Activated CD4-positive, alpha-beta T cell treated with anti-CD3 and anti-CD28 coated beads for 36 hours (primary cell): Measurements from ENCODE around the gene AHRR. TPM values are rescaled to one million over a fixed set of nuclear protein-coding genes. Genes with fewer than 3 reads are reported as not detected.
A peak's percentile ranks its signal among the peaks of the same experiment; 100 is the strongest.

Experiments
- ATAC-seq: fragments of 200-7000 bp; cut with Tn5 transposase; one replicate; pipeline ENCODE4 v1.10.0; 2021; ENCODE audit warnings: mild to moderate bottlenecking, moderate library complexity
- CTCF ChIA-PET: fragments of 350-600 bp; sonication (Branson Sonifier 250); formaldehyde crosslinking; loops from one replicate; lab custom pipeline; 2021; ENCODE audit warnings: antibody characterized with exemption; lab: Charles Lee
- POLR2A ChIA-PET: fragments of 350-600 bp; sonication (Branson Sonifier 250); formaldehyde crosslinking; loops from one replicate; lab custom pipeline; 2021; ENCODE audit warnings: antibody characterized with exemption, inconsistent platforms; lab: Charles Lee
- DNase-seq: peaks from one replicate; pipeline ENCODE4 v3.0.0-alpha.2; 2020
- H3K27ac Mint-ChIP-seq: one replicate; pipeline ENCODE4 v1.8.0; 2021; ENCODE audit warnings: mixed read lengths
- H3K27me3 Mint-ChIP-seq: one replicate; pipeline ENCODE4 v1.8.0; 2021; ENCODE audit warnings: mixed read lengths
- H3K36me3 Mint-ChIP-seq: one replicate; pipeline ENCODE4 v1.8.0; 2021; ENCODE audit warnings: low read depth, mixed read lengths
- H3K4me1 Mint-ChIP-seq: one replicate; pipeline ENCODE4 v1.8.0; 2021; ENCODE audit warnings: mixed read lengths
- H3K4me3 Mint-ChIP-seq: one replicate; pipeline ENCODE4 v1.8.0; 2021; ENCODE audit warnings: mild to moderate bottlenecking, moderate library complexity, mixed read lengths
- H3K9me3 Mint-ChIP-seq: one replicate; pipeline ENCODE4 v1.8.0; 2021; ENCODE audit warnings: low read depth, mixed read lengths
- intact Hi-C, 2 experiments: fragments of 100-400 bp; cut with DNase I in 1 of 2; cut with micrococcal nuclease in 1 of 2; formaldehyde crosslinking; loops; one replicate each; pipeline versions ENCODE4 v1.14.2 to v1.15.1; 2022 to 2024; cut with DNase I, micrococcal nuclease
- total RNA-seq, 2 experiments: library from RNA; stranded (reverse); gene quantifications; one replicate each; pipeline ENCODE4 v1.2.3, GENCODE V29; 2021

The AHRR gene
- total RNA-seq, 2 experiments from 2014 or later, result 15.1 to 20.5 TPM

DNA sequence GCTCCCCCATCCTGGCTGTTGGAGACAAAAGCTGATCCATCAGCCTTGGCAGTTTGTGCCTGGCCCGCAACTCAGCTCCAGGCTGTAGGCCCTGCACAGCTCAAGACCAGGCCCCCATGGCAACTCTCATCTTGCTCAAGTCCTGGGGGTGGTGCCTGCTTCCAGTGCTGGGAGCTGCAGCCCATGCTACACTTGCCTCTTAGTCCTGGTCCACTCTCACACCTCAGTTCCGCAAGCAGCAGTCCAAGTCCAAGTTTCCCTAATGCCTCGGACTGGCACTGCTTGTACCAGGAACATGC lies 14.2 kb downstream of the AHRR start:
- ChIA-PET POLR2A (no interaction called here), CTCF (interaction anchor here (0.8 to 1.3 kb wide), 2 partner anchors 43 to 111 kb away, joined by 3 read pairs; no protein-coding TSS in a partner anchor)
- DNase-seq (no peak), ATAC-seq (no peak)
- peaks cover 43% of the 10 kb centered on the region for H3K4me1 Mint-ChIP-seq
- no peak overlapping the region for H3K27ac Mint-ChIP-seq
- intact Hi-C loops, result loop anchor here in 1 of 2 experiments (2.0 kb wide), 1 partner anchor 37 kb away; no protein-coding TSS in a partner anchor
- peaks cover 4% of the 10 kb centered on the region for H3K36me3 Mint-ChIP-seq
- H3K4me3 Mint-ChIP-seq, result no peak overlapping the region
- no peaks in the 10 kb centered on the region for H3K9me3 Mint-ChIP-seq
- peaks cover 2% of the 10 kb centered on the region for H3K27me3 Mint-ChIP-seq

DNA sequence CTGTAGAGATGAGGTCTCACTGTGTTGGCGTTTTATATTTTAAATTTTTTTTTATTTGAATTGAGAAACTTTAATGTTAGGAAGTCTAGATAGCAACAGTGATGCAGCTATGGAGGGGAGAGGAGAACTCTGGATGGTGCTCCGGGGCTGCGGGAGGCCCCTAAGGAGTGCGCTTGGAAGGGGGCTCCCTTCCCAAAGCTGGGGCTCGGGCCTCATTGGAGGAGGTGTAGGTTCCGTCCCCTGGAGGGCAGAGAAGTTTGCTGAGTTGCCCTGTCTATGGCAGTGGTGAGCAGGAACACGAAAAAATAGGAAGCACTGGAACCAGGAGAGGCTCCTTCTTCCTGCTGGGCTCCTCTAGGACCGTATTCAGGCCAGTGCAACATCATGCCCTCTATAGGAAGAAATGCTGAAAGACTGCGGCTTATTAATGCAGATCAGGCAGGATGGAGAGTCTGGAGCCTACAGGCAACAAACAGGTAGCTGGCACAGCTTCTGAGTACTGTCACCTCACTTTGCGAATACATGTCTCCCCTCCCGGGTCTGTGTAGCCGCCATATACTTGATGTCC lies 16.1 kb downstream of the AHRR start:
- Mint-ChIP-seq H3K4me3 (no peak overlapping the region), H3K36me3 (peaks cover 9% of the 10 kb centered on the region), H3K9me3 (no peaks in the 10 kb centered on the region), H3K27me3 (peaks cover 6% of the 10 kb centered on the region), H3K4me1 (peaks cover 35% of the 10 kb centered on the region), H3K27ac (no peak overlapping the region)
- ChIA-PET CTCF (interaction anchor here (0.6 to 0.8 kb wide), 2 partner anchors 134 to 342 kb away, joined by 3 read pairs; no protein-coding TSS in a partner anchor), POLR2A (no interaction called here)
- intact Hi-C loops, result no loop called here
- ATAC-seq (no peak), DNase-seq (no peak)

DNA sequence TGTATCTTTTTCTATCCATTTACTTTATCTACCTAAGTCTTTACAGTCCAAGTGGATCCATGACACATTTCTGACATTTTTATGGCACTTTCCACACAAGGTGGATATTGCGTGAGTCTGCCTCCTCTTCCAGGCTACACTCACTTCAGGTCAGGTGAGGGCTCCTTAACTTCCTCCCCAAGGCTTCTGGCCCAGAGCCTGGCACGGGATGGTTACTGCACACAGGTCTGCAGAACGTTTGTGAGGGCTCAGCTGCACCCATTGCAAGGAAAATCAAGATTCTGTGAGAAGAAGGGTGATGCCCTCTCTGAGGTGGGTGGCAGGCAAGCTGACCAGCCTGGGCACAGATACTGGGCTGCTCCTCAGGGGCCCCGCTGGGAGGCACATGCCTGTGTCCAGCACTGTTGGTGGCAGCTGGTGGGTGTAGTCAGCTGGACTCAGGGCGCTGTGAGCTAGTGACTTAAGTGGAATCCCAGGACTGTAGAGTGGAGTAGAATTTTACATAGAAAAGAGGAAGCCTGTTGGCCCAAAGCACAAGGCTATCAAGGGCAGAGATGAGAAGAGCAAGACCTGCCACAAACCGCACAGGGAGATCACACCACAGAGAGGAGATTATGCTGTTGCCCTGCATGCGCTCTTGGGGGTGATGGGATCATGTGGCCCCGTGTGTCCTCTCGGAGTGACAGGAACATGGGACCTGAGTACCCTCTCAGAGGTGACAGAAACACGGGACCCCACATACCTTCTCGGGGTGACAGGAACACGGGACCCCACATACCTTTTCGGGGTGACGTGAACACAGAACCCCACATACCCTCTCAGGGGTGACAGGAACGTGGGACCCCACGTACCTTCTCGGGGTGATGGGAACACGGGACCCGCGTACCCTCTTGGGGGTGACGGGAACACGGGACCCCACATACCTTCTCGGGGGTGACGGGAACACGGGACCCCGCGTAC lies 21.3 kb downstream of the AHRR start:
- Mint-ChIP-seq H3K27me3 (peaks cover 9% of the 10 kb centered on the region), H3K27ac (peak overlapping the region; percentile 62)
- POLR2A ChIA-PET, result no interaction called here

DNA sequence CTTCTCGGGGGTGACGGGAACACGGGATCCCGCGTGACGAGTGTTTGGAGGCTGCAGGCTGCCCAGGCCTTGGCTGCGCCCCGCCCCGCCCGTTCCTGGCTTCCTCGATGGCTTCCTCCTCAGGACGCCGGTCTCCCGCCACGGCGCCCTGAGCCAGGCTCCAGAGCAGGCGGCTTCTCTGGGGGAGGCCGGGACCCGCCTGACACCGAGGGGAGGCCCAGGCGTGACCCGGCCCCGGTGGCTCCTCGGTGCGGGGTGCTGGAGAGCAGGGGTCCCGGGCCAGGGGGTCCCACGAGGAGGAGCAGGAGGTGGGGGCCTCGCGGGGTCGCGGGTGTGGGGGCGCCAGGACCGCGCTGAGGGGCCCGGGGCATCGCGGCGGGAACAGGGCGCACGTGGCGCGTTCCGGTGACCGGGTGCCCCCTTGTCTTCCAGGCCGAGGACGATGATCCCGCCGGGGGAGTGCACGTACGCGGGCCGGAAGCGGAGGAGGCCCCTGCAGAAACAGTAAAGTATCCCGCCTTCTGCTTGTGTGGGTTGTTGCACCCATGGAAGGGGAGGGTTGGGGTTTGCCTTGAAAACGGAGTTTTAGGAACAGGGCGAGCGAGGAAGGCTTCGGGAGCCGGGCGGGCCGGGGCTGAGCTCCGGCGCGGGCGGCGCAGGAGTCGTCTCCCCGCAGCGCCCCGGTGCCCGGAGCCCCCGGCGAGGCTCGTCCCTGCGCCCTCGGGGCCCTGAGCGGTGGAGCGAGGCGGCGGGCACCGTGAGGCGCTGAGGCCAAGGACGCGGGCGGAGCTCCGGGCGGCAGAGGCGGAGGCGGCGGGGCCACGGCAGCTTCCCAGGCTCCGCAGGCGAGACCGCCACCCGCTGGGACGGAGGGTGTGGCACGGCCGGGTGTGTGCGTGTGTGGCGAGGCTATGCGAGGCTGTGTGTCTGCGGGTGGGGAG lies 22.2 kb downstream of the AHRR start:
- CTCF ChIA-PET, result no interaction called here
- Mint-ChIP-seq H3K4me3 (peak overlapping the region; percentile 69), H3K27me3 (peaks cover 11% of the 10 kb centered on the region), H3K4me1 (peaks cover 28% of the 10 kb centered on the region), H3K27ac (peak overlapping the region; percentile 83), H3K36me3 (peaks cover 22% of the 10 kb centered on the region), H3K9me3 (no peaks in the 10 kb centered on the region)
- DNase-seq (peak; percentile 74), ATAC-seq (peak; percentile 75)
- intact Hi-C loops, result no loop called here
- POLR2A ChIA-PET, result interaction anchor here (0.6 to 1.0 kb wide), 3 partner anchors 11 to 306 kb away, joined by 3 to 5 read pairs (median 3); no protein-coding TSS in a partner anchor

More for the DNA sequence above, 21.3 kb downstream of the AHRR start:
- peaks cover 20% of the 10 kb centered on the region for H3K36me3 Mint-ChIP-seq
- DNase-seq, result peak; percentile 9
- no peak for ATAC-seq
- H3K4me1 Mint-ChIP-seq, result peaks cover 30% of the 10 kb centered on the region
- H3K9me3 Mint-ChIP-seq, result no peaks in the 10 kb centered on the region
- intact Hi-C loops, result no loop called here
- CTCF ChIA-PET, result interaction anchor here (1.1 kb wide), 1 partner anchor 26 kb away, joined by 4 read pairs; no protein-coding TSS in a partner anchor
- peak overlapping the region; percentile 46 for H3K4me3 Mint-ChIP-seq

DNA sequence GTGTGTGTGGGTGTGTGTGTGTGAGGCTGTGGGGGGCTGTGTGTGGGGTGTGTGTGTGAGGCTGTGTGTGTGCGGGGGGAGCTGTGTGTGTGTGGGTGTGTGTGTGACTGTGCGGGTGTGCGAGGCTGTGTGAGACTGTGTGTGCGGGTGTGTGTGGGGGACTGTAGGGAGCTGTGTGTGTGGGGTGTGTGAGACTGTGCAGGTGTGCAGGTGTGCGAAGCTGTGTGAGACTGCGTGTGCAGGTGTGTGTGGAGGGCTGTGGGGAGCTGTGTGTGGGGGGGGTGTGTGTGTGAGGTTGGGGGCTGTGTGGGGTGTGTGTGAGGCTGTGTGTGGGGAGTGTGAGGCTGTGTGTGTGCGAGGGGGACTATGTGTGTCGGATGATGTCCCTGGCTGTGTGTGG lies 23.2 kb downstream of the AHRR start:
- CTCF ChIA-PET, result no interaction called here
- POLR2A ChIA-PET, result interaction anchor here (0.6 to 1.0 kb wide), 3 partner anchors 12 to 307 kb away, joined by 3 to 5 read pairs (median 3); no protein-coding TSS in a partner anchor
- Mint-ChIP-seq H3K9me3 (no peaks in the 10 kb centered on the region), H3K36me3 (peaks cover 22% of the 10 kb centered on the region), H3K27ac (no peak overlapping the region), H3K4me1 (peaks cover 28% of the 10 kb centered on the region), H3K27me3 (peaks cover 16% of the 10 kb centered on the region), H3K4me3 (peak overlapping the region; percentile 35)
- no peak for ATAC-seq
- intact Hi-C loops, result no loop called here
- DNase-seq, result no peak

DNA sequence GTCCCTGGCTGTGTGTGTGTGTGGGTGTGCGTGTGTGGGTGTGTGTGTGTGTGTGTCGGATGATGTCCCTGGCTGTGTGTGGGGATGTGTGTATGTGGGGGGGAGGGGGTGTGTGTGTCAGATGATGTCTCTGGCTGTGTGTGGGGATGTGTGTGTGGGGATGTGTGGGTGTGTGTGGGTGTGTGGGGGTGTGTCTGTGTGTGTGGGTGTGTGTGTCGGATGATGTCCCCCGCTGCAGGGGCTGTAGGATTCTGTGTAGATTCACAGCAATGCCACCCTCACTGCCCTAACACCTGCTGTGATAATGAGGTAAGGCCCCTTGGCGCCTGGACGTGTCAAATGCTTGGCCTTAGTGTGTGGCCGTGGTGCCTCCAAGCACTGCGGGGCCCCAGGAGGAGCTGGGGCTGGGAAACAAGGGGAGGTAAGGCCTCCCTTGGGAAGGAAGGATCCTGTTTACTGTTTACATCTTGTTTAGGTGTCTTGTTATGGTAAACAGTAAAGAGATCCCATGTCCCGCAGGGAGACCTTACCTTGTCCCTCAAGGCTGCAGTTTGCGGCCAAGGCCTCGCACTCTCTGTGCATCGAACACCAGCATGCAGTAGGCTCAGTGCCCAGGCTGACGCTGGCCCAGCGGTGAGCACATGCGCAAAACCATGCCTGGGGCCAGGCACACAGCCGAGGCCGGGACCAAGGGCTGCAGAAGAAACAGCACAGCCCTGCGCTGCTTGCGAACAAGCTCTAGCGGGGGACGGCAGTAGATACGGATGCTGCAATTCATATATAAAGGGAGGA lies 24.1 kb downstream of the AHRR start:
- Mint-ChIP-seq H3K36me3 (peaks cover 24% of the 10 kb centered on the region), H3K4me1 (peaks cover 29% of the 10 kb centered on the region), H3K9me3 (no peaks in the 10 kb centered on the region), H3K27ac (no peak overlapping the region), H3K27me3 (peaks cover 20% of the 10 kb centered on the region), H3K4me3 (no peak overlapping the region)
- DNase-seq (peak; percentile 17), ATAC-seq (no peak)
- intact Hi-C loops, result no loop called here
- ChIA-PET CTCF (interaction anchor here (0.6 to 1.2 kb wide), 4 partner anchors 10 to 103 kb away, joined by 3 to 5 read pairs (median 4); no protein-coding TSS in a partner anchor), POLR2A (no interaction called here)

DNA sequence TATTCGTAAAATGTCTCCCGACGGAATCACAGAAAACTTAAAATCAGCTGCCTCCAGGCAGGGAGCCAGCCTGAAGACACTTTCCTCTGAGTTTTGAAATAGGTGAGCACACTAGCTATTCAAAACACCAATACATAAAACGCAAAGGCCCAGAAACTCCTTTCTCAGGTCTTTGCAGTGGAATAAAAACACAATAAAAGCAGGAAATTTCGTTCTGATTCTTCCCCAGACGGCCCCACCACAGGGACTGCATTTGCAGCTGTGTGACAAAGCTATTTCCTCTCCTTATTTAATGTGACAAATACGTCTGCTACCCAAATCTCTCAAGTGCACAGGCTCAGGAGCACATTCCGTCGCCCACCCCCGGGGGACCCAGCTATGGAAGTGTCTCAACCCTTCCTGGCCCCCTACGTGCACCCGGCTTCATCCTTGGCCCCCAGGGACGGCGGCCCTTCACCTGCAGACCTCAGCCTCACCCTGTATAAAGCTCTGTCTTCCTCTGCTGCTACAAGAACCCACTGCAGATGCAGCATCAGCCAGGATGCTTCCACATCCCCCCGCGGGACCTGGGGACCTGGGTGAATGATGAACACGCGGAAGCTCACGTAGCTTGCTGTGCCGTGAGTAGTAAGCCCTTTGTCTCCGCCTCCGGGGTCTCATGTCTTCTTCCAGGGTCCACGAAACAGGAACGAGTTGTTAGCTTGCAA lies 24.9 kb downstream of the AHRR start:
- intact Hi-C loops, result no loop called here
- POLR2A ChIA-PET, result no interaction called here
- Mint-ChIP-seq H3K4me1 (peaks cover 36% of the 10 kb centered on the region), H3K27ac (no peak overlapping the region), H3K27me3 (peaks cover 22% of the 10 kb centered on the region), H3K36me3 (peaks cover 28% of the 10 kb centered on the region), H3K9me3 (no peaks in the 10 kb centered on the region), H3K4me3 (no peak overlapping the region)
- CTCF ChIA-PET, result interaction anchor here (0.6 to 1.2 kb wide), 7 partner anchors 8 to 103 kb away, joined by 3 to 5 read pairs (median 3); no protein-coding TSS in a partner anchor
- ATAC-seq, result peak; percentile 27
- DNase-seq, result peak; percentile 38

DNA sequence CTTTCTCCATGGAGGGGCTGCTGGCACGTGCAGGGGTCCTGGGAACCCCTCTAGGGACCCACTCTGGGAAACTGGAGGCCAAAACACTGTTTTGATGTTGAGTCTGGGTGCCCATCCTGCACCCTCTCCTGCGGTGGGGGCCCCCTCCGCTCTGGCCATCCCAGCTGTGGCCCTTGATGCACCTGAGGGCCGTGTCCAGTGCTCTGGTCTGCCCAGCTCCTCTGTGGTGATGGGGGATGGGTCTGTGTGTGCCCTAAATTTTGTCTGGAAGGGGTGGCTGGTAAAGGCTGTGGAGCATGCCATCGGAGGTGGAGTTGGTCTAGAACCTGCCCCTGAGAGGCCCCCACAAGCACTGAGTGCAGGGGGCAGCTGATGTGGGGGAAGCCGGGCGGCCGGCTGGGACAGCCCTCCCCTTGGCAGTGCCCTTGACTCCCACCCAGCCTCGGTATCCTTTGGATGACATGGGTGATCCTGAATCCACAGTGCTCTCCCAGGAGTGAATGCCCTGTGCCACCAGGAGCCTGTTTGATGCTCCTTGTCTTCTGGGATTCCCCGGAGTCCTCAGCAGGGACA lies 26.3 kb downstream of the AHRR start:
- Mint-ChIP-seq H3K27ac (no peak overlapping the region), H3K4me1 (peaks cover 33% of the 10 kb centered on the region), H3K36me3 (peaks cover 25% of the 10 kb centered on the region), H3K4me3 (no peak overlapping the region), H3K27me3 (peaks cover 17% of the 10 kb centered on the region), H3K9me3 (no peaks in the 10 kb centered on the region)
- DNase-seq, result no peak
- POLR2A ChIA-PET, result no interaction called here
- intact Hi-C loops, result no loop called here
- no peak for ATAC-seq
- CTCF ChIA-PET, result interaction anchor here (1.0 kb wide), 2 partner anchors 78 to 182 kb away, joined by 3 to 5 read pairs; no protein-coding TSS in a partner anchor

DNA sequence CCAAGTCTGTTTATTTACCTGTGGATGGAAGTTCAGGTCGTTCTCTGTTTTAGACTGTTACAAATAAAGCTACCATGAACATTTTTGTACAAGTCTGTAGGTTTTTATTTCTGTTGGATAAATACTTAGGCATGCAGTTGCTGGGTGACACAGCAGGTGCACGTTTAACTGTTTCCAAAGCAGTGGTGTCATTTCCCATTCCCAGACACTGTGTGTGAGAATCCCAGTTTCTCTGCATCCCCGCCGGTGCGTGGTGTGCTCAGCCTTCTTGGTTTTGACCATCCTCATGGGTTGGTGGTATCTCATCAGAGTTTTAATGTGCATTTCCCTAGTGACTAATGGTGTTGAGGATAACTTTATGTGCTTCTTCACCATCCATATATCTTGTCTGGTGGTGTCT lies 27.2 kb downstream of the AHRR start:
- no peak for ATAC-seq
- Mint-ChIP-seq H3K36me3 (peaks cover 24% of the 10 kb centered on the region), H3K27me3 (peaks cover 13% of the 10 kb centered on the region), H3K4me3 (no peak overlapping the region), H3K27ac (no peak overlapping the region), H3K9me3 (no peaks in the 10 kb centered on the region), H3K4me1 (peaks cover 28% of the 10 kb centered on the region)
- no peak for DNase-seq
- intact Hi-C loops, result no loop called here
- POLR2A ChIA-PET, result no interaction called here
- CTCF ChIA-PET, result interaction anchor here (0.6 to 1.3 kb wide), 5 partner anchors 9 to 181 kb away, joined by 3 to 5 read pairs (median 3); no protein-coding TSS in a partner anchor
